NCI-H510A treated with DMSO at 0.1 percent for 48 hours (cell line): ENCODE data around the gene EXOC3L4.
"Not testable (repeated sequence)": the region's sequence is repeated elsewhere in the genome, so short reads cannot be mapped to it uniquely, and the experiment has no call there.

Experiments
- DNase-seq: peaks from one replicate; lab custom pipeline; 2025; lab: John Stamatoyannopoulos, UW

Gene EXOC3L4

DNA sequence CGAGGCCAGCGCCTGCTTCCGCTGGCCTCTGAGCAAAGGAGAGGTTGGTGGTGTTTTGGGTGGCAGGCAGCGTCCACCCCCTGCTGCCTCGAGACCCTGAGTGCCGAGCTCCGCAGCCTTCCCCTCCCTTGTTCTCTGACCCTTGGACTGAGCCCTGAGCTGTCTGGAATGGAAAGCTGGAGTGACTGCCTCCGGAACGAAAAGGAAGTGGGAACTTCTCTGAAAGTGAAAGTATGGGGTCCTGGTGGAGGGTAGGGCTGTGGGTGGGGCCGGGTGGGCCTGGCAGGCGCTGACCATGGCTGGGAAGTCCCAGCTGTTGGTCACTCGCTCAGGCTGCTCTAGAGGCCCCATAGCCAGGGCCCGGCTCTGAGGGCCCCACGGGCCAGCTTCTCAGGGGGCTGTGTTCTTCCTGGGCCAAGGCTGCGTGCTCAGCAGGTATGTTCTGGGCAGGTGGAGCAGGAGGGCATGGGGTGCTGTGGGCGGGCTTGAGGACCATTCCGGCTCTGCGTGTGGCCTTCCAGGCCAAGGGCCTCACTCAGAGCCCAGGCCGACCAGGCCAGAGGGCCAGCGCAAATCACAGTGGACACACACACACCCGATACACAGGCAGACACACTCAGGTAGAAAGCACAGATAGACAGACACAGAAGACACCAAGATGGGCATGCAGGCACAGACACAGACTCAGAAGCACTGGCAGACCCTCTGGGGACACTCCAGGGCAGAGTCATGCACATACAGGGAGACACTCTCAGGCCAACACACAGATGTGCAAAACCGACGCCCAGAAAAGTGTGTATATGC is at the start of gene EXOC3L4:
EXOC3L4 (plus strand) TSS at position 320 of the 804 bp plus-strand sequence. CDS start 5,495 bp downstream, outside the sequence.
- DNase-seq: no peak

DNA sequence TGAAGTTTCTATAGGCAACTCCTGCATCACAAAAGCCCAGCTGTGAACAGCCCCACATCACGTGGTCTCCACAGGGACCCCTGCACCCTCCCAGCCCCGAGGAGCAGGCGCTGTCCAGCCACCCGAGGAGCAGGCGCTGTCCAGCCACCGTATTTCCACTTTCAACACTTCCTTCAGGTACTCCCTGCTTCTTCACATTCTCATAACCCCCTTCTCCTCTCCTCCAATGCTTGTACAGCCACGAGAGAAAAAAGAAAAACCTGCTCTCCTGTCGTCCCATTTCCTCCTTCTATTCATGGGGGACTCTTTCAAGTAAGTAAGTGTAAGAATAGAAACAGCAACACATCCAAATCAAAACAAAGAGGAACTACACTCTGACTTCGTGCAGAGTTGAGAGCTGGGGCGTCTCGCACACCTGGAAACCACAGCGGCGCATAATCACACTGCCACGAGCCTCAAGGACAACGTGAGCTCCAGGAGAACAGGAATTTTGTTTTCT is 49.1 kb upstream of the EXOC3L4 start:
- no peak for DNase-seq

DNA sequence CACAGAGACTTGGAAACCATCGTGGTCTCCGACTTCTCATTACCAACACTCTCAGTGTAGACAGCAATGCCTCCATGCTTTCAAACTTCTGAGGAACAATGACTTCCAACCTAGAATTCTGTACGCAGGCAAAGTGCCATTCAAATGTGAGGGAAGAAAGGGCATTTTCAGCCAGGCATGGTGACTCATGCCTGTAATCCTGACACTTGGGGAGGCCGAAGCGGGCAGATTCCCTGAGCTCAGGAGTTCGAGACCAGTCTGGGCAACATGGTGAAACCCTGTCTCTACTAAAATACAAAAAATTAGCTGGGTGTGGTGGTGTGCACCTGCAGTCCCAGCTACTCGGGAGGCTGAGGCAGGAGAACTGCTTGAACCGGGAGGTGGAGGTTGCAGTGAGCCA is 47.1 kb upstream of the EXOC3L4 start:
- DNase-seq: not testable (repeated sequence)

DNA sequence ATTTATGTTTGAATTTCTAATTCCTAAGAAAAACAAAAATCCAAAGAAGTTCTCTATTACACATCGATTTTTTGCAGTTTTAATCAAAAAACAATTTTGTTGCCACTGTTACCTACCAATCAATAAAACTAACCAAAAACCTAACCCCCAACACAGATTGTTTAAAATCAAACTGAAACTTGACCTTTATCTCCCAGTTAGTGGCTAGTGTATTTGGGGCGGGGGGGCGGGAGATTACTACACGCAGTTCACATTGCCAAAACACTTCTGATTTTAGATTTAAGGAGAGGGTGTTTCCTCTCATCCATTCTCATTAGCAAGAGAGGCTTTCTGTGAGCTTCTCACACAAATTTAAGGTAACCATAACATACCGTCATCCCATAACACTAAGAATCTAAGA is 43.6 kb upstream of the EXOC3L4 start:
- no peak for DNase-seq

DNA sequence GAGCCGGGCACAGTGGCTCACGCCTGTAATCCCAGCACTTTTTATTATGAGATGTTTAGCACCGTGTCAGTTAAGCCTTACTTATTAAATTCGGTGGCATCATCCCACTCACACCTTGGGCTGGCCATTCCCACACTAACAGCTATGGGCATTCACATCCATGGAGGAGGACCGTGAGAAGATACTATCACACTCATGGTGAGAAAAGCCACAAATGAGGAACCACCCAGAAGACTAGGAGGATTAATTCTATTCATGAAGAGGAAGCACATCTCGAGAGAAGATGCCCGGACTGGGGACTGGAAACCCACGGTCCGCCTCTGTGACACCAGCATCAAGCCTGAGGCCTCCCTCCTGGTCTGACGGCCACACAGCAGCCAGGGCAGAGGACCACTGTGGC is 42.1 kb upstream of the EXOC3L4 start:
- no peak for DNase-seq

DNA sequence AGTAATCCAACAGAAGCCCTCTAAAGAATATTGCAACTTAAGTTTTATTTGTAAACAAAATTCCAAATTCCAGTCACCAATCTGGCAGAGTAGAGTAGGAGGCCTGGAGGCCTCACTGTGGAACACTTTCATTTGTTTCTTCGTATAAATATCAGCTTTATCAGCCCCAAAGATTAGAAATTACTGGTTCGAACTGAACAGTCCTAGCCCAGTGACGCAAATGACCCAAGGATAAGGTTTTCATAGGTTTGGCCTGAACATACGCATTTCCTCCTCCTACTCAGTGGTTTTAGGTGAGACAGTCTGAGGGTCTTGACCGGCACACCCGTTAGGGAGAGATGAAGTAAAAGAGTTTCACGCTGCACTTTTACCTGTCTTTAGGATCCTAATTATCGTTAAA is 38.8 kb upstream of the EXOC3L4 start:
- no peak for DNase-seq

DNA sequence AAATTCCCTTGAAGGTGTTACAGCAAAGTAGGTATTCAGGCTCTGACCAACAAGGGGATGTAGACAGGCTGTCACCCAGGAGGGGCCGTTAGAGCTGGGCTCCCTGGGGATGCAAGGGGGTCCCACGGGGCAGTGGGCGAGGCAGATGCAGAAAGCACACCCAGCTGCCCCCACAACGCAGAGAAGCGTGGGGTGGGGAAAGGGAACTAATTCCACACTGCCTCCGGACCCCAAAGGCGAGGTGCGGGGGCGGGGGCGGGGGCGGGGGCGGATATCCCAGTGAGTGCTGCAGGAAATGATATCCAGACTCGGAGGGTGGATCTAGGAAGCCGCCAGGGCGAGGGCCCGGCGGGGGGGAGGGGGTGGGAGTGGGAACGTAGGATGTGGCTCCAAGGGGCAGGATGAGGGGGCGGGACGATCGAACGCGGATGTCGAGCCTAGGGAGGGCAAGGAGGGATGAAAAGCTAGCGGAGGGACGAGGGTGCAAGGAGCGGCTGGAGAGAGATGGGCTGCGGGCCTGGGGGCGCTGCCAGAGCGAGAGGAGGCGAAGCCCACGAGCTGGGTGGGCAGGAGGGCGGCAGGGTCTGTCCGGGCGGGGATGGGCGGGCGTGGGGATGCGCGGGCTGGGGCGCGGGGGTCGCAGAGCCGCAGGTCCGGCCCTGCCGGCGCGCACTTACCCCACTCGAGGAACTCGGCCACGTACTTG is 38.0 kb upstream of the EXOC3L4 start:
- peak; percentile 23 for DNase-seq

DNA sequence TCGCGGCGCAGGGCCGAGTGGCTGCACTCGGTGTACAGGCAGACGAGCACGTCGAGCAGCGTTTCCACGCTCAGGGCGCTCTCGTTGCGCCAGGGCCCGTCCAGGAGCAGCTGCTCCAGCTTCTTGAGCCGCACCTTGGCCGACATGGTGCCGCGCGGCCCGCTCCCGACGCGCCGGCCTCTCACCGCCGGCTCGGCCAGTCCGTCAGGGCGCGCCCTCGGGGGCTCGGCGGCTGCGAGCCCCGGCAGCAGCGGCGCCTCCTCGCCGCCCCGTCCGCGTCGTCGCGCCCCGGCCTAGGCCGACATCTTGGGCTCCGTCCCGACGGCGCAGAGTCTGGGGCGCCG is 37.5 kb upstream of the EXOC3L4 start:
- no peak for DNase-seq

DNA sequence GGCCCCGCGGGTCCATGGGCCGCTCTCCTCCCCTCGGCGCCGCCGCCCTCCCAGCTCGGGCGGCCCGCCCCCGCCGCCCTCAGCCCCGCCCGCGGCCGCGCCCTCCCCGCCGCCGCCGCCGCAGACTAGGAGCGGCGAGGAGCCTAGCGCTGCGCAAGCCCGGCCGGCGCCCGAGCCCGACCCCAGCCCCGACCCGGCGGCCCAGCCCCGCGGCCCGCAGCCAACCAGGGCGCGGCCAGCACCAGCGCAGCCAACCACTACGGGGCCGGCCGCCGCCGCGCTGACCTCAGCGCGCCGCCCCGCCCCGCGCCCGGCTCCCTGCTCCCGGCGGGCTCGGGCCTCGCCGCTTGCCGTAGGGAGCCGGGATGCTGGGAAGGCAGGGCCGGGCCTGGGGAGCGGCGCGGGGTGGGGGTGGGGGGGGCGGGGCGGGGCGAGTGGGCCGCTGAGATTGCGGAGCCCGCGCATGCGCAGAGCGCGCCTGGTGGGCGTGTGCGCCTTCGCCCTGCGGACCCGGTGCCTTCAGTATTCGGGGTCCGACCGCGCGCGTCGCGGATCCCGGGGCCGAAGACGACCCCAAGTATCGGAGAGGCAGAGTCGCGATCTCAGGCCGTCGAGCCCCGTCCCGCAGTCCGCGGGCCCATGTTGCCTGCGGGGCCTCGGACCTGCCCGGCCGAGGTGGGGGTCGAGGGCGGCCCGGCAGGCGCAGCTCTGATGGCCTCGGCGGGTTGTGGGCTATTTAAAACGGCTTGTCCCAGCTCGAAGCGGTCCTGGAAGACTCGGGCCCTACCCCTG is 37.0 kb upstream of the EXOC3L4 start, which contains the start of gene CDC42BPB:
CDC42BPB (minus strand) TSS at position 178 of the 792 bp plus-strand sequence. CDS start 376 bp downstream, outside the sequence.
- DNase-seq: peak; percentile 74

DNA sequence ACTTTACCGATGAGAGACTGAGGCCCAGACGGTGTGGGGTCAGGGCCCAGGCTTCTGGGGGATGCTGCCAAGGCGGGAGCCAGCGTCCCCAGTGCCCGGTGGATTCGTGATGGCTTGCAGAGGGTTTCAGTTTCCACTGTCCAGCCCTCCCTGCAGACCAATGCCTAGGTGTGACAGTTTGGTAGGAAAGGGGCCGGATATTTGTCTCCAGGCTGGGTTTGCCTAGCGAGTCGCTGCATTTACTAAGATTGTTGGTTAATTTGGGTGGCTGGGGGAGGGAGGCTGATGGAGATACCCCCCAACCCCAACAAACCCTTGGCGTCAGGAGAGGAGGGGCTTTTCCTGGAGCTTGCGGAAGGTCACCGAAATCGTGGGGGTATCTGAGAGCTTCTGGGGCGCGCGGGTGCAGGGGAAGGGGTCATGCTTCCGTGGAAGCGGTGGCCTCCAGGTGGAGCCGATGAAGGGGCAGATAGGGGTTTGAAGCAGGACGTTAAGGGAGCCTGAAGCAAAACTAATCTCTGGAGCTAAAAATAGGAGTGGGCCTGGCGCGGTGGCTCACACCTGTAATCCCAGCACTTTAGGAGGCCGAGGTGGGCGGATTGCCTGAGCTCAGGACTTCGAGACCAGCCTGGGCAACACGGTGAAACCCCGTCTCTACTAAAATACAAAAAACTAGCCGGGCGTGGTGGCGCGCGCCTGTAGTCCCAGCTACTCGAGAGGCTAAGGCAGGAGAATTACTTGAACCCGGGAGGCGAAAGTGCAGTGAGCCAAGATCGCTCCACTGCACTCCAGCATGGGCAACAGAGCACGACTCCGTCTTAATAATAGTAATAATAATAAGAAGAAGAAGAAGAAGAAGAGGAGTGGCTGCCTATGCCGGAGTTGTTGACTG is 36.1 kb upstream of the EXOC3L4 start:
- DNase-seq: no peak

DNA sequence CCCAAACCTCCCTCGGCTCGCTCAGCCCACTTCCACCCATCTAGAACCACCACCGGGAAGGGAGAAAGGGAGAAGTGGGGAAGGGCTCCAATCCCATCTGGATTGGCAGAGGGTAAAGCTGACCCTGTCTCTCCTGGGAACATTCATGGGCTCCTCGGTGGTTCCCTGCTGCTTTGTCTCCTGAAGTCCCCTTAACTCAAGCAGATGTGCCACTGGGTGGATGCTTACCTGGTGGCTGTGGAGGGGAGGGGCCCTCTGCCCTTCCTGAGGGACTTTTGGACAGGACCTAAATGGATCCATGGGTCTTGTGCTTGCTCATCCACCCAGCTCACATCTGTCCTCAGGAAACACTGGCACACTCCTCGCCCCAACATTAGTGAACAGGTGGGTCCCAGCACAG is 35.0 kb upstream of the EXOC3L4 start:
- DNase-seq: no peak

DNA sequence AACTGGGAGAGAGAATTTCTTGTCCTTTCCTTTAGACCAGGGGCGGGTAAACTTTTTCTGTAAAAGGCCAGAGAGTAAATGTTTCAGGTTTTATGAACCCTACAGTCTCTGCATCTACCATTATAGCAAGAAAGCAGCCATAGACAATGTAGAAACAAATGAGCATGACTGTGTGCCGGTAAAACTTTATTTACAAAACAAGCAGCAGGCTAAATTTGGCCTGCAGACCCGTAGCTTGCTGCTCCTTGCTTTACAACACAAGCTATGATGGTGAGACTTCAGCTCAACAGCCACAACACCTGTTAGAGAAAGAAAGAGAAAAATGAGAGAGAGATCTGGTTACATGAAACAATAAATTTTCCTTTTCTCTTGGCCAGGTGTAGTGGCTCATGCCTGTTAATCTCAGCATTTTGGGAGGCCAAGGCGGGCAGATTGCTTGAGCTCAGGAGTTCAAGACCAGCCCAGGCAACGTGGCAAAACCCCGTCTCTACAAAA is 33.0 kb upstream of the EXOC3L4 start:
- DNase-seq: no peak

DNA sequence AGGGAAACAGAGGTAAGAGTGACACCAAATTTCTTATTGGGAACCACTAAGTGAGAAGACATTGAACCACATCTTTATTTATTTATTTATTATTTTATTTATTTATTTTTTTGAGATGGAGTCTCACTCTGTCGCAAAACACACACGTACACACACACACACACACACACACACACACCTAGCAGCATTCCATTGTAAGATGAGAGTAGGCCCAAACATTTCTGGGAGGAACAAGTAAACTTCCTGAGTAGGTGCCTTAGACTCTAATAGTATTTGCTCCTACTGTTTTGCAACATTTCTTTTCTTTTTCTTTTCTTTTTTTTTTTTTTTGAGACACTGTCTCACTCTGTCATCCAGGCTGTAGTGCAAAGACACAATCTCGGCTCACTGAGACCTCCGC is 30.1 kb upstream of the EXOC3L4 start:
- DNase-seq: no peak

DNA sequence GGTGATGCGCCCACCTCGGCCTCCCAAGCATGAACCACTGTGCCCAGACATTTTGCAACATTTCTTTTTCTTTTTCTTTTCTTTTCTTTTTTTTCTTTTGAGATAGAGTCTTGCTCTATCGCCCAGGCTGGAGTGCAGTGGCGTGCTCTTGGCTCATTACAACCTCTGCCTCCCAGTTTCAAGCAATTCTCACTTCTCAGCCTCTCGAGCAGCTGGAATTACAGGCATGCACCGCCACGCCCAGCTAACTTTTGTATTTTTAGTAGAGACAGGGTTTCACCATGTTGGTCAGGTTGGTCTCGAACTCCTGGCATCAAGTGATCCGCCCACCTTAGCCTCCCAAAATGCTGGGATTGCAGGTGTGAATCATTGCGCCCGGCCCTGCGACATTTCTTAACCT is 29.5 kb upstream of the EXOC3L4 start:
- no peak for DNase-seq

DNA sequence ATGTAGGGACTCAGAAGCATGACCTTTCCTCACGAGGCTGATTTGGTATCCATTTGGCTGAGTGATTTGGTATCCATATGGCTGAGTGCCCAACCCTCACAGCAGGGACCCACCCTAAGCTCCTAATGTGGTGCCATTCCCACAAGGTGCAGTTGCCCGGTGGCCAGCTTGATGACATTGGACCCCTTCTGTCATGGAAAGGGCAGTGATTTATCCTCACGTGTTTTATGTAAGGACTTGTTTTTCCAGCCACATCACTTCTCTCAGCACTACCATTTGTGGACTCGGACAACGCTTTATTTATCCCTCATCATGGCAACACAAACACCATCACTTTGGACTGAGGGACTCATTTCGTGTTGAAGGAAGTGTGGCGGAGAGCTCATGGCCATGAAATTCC is 28.7 kb upstream of the EXOC3L4 start:
- DNase-seq: no peak

DNA sequence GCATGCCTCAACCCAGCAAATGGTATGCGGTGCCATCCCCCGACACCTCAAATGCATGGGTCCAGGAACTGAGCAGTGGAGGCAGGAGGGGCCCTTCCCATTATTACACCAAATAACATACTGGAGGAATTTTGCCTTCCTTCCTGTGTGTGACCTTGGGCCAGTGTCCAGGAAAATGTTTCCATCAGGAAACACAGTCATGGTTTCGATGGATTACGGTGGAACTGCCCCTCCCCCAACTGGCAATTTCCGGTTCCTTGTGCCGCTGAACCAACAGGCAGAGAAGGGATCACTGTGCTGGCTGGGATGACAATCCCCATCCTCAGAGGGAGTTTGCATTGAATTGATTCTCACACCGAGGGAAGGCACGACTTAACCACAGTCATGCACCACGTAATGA is 28.1 kb upstream of the EXOC3L4 start:
- no peak for DNase-seq

DNA sequence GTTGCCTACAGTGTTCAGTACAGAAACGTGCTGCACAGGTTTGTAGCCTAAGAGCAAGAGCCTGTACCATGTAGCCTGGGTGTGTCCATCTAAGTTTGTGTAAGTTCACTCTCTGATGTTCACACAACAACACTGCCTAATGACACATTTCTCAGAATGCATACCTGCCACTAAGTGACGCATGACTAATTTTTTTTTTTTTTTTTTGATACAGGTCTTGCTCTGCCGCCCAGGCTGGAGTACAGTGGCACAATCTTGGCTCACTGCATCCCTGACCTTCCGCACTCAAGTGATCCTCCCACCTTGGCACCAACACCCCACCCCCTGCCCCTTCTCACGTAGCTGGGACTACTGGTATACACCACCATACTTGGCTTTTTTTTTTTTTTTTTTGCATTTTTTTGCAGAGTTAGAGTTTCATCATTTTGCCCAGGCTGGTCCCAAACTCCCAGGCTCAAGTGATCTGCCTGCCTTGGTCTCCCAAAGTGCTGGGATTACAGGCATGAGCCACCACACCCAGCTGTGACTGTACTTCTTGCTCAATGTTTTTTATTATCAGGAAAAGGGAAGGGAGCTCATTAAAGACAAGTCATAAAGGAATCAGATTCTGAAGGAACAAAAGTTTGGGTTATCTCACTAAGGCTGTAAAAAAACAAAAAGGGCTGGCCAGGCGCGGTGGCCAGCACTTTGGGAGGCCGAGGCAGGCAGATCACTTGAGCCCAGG is 27.1 kb upstream of the EXOC3L4 start:
- no peak for DNase-seq

DNA sequence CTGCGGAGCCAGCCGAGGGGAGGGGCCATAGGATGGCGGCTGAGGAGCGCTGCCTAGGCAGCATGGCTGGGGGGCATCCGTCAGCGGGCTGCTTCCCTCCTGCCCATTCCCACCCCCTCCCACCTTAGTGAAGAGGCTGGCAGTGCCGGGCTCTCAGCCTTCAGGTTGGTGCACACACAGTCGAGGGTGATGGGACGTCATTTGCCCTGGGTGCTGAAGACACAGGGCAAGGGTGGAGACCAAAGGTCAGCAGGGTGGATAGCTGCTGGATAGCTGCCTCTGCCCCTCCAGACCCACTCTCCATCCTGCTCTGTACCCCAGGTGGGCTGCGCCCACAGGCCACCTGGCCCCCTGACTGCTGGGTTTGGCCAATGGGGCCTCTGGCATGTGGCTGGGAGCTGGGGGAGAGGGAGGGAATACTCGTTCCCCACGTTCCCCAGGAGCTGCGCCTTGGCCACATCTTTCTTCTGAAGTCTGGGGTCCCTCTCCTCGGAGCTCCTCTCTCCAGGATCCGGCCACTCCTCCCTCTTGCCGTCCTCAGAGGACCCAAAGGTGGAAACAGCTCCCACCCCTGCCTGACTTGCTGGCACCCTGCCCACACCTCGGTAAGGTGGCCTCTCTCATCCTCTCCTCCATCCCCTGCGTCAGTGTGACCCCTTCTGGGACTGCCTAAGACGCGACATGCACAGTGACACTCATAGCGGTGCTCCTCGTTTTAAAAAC is 26.0 kb upstream of the EXOC3L4 start:
- DNase-seq: no peak

DNA sequence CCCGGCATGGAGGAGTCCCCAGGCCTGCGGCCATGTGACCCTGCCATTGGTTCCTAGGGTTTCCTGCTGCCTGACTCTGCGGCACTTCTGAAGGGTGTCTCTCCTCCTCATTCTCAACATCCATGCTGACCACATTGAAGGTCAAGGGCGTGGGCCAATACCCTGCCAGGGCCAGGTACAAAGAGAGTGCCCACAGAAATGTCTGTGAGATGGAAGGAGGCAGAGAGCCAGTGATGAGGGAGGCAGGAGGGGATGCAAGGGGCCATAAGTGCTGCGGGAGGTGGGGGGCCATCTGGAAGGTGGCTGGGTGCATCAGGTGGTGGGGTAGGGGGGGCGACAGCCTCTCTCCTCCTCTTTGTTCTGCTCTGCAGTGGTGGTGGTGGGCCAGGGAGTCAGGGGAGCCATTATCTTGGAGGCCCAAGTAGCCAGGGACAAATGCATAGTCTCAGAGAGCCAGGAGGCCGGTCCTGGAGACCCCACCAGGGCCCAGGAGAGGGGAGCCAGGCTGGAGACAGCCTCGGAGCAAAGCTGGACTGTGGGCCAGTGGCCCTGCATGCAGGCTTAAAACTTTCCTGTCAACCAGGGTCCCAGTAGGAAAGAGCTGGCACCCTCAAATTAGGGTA is 24.2 kb upstream of the EXOC3L4 start:
- DNase-seq: no peak
